SHP77 treated with DMSO at 0.1 percent for 48 hours (cell line): ENCODE results near the gene SYNJ2.

ENCODE experiments used
- DNase-seq: peaks from one replicate; lab custom pipeline; 2025; lab: John Stamatoyannopoulos, UW

Gene SYNJ2

DNA sequence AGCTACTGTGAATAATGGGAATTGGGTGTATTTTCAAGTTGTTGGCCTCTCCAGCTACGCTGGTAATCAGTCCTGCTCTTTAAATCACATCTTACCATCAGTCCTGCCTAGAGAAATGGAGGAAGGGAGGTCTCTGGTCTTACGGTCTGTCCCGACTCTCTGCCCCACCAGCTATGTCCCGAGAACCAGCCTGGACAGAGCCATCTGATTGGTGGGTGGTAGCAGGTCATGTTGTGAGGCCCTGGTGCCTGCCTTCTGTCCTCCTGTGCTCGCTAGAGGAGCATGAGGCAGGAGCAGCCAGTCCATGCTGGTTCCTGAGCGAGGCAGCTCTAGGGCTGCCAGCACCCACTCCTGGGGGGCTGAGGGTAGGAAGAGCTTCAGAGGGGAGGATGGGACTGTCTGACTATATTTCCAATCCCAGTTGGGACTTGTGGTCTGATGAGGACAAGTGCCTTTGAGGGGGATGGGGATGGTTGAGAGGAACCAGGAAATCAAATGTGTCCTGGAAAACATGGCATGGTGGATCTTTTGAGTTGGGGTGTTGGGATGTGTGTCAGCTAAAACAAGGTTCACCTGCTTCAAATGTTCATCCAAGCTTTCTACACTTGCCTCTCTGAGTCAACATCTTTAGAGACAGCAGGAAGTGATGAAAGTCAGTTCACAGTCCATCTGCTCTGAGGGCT is 33.0 kb downstream of the SYNJ2 start:
- no peak for DNase-seq

DNA sequence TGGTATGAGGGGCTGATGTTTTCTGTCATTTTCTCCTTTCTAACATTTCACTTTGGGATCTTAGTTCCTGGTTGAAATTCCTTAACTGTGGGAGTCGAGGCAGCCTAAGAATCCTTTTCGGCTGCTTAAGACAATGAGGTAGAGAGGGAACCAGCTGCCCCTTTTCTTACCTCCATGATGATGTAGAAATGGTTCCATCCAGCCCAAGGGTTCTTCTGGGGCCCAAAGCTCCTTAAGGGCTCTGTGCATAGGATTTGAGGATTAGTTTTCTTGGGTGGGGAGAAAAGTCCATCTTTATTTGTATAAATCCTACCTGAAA is 33.5 kb downstream of the SYNJ2 start:
- DNase-seq: no peak

DNA sequence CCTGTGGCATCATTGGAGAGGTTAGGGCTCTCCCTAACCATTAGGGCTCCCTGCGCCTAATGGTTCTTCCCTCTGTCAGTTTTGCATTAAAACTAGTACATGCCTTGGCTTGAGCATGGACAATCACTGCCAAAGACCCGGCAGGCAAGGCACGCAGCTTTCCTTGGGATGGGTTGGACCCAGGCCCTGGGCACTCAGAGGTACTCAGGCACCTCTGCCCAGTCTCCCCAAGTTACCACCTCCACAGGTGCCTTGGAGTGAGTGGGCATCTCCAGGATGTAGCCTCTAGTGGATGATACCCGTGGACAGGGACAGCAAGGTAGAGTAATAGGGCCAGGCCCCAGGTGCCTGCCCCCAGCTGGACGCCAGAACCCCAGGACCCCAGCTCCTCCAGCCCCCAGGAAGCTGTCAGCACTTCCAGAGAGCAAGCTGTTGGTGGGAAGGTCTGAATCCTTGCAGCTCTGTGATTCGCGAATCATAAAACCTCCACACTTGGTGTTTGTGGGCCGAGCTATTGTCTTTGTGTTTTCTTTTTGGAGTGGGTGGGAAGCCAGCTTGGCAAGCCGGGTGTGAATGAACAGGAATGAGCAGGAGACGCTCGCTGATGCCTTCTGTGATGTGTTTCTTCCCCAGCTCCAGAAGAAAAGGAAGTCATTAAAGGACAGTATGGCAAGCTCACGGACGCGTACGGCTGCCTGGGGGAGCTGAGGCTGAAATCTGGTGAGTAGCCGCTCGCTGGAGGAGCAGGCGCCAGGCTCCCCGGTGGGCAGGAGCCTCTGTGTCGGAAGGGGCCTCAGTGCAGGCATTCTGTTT is 35.1 kb downstream of the SYNJ2 start:
- no peak for DNase-seq

DNA sequence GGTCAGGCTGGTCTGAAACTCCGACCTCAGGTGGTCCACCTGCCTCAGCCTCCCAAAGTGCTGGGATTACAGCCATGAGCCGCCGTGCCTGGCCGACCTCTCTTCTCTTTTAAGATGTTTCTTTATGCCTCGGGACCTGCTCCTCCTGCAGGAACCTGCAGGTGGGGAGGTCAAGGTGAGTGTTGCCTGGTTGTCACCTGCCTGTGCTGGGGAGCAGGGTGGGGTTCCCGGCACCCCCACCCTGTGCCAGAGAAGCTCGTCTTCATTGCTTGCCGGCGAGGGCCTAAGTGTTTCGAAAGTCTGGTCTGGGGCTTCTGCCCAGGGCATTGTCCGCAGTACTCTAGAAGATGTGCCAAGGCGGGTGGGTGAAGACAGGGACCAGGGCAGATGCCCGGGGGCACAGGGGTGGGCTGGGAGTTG is 36.0 kb downstream of the SYNJ2 start:
- no peak for DNase-seq

DNA sequence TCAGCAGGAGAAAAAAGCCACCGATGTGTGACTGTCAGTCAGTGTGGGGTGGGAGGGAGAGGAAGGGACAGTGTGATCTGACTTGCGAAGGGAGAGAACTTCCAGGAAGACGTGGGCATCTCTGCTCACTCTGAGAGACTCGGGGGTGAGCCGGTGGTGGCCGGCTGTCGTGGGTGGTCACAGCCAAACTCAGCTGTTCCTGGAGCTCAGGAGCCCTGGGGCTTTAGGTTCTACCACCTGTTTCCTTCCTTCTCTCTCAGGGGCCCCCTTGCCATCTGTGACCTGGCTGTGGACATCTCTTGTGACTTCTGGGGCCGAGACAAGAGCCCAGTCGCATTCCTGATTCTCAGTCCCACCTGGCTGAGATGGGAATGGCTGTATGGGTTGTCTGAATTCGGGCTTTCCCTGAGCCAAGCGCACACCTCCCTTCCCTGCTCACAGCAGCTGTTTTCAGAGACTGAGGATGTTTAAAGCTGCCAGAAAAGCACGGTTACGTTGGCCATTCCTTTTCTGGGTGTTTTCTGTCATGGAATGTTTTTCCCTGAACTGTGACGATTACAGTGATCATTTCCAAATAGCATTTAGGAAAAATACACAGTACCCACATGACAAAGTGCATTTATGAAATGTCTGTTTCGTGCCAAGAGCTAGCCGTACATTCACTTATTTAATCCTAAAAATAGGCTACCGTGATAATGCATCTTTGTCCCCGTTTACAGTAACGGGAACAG is 36.5 kb downstream of the SYNJ2 start:
- DNase-seq: no peak

DNA sequence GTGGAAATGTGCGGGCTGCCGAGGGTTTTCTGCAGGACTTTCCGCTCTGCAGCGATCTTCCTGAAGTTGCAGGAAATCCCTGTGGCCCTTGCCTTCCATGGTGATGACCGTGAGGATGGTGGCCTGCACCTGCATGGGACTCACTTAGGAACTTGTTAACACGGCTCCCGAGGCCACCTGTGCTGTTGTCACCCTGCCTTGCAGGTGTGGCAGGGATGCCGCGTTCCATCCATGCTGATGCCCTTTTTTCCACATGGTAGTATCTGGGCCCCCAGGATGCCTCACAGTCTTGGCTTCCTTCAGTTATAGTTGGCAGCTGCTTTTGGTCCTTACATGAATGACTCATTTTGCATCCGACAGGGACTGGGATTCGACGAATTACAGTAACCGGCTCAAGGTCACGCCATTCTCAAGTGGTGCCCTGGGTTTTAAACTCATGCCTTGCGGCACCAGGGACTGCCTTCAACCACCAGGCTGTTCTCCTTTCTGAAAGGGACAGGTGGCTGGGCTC is 37.2 kb downstream of the SYNJ2 start:
- no peak for DNase-seq

DNA sequence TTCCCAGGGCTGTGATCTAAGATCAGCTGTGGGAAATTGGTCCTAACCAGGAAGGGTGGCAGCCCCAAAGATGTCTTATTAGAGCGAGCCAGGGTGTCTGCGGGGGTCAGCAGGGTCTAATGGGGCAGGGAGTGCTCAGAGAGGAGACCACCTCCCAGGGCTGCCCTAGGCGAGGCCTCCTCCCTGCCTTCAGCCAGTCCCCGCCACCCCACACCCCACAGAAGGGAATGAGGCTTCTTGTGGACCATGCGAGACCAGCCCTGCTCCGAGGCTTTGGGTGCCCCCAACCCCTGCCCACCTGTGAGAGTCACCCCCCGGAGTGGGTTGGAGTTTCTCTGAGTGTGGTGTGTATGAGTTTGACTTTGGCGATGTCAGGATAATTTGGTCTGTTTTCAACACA is 37.8 kb downstream of the SYNJ2 start:
- DNase-seq: no peak

DNA sequence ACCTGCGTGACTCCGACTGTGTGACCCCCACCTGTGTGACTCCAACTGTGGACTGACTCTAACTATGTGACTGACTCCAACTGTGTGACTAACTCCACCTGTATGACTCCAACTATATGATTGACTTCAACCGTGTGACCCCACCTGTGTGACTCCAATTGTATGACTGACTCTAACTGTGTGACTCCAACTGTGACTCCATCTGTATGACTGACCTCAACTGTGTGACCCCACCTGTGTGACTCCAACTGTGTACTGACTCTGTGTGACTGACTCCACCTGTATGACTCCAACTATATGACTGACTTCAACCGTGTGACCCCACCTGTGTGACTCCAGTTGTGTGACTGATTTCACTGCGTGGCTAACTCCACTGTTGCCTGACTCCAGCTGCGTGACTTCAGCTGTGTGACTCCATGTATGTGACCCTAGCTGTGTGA is 38.6 kb downstream of the SYNJ2 start:
- DNase-seq: no peak

DNA sequence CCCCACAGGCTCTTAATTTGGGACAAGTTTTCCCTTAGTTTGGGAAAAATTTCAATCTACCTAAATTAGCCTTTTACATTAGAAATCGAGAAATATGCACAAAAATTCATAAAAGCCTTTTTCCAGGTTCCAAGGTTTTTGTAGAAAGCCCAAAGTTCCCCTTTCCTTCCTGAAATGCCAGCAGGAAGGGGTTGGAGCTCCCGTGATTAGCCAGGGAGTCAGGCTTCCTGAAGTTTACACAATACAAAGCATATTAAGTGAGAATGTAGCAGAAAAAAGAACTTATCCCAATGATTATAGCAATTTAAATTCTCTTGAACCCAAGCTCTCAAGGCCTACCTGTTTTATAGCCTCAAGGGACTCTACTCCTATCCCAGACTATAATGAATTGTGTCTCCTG is 39.1 kb downstream of the SYNJ2 start:
- no peak for DNase-seq

DNA sequence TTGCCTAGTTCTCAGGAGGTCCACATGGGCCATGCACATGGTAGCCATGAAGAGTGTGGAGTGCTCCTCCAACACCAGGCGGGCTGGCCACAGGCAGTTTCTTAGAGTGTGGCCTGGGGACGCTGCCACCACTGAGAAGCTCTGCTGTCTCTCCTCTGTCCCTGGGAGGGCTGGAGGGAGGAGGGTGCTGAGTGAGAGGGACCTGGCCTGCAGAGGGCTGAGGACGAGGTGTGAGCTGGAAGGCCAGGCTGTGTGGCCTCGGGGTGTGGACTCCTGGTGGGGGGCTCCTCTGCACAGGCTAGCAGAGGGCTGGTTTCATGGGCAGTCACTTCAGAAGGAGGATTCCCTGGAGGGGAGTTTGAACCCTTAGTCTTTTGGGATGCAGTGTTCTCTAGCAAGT is 39.7 kb downstream of the SYNJ2 start:
- DNase-seq: no peak

DNA sequence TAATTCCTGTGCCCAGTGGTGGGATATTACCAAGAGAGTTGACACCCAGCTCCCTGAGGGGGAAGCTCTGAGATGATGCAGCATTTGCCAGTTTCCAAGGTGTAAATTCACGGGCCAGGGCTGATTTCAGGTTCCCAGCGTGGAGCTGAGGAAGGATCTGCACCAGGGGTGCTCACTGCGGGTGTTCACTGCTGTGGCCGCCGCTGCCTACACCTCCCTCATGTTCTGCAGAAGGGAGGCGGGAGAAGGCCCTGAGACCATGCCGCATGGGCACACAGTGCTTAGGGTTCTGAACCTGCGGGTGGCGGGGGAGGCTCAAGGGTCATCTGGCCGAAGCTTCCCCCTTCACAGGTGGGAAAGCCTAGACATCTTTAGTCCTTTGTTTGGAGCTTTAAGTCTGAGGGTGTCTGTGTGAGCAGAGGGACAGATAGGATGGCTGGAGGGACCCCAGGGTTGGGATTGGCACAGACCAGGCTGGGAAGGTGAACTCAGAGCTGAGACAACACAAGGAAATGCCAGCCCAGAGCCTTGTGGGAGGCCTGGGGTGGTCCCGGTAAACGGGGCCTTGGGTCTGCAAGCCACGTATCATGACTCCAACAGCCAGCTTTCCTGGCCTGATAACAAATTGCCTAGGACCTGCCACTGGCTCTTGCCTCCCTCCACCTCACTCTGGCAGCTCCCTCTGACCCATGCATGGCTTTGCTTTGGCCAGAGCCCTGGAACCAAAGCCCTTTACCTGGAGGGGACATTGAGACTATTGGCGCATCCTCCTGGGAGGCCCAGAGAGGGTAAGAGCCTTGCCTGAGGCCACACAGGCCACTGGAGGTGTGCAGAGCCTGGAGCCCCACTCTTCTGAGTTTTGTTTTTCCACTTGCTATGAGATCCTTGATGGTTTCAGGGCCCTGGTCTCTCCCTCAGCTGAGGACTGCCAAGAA is 40.4 kb downstream of the SYNJ2 start:
- no peak for DNase-seq

DNA sequence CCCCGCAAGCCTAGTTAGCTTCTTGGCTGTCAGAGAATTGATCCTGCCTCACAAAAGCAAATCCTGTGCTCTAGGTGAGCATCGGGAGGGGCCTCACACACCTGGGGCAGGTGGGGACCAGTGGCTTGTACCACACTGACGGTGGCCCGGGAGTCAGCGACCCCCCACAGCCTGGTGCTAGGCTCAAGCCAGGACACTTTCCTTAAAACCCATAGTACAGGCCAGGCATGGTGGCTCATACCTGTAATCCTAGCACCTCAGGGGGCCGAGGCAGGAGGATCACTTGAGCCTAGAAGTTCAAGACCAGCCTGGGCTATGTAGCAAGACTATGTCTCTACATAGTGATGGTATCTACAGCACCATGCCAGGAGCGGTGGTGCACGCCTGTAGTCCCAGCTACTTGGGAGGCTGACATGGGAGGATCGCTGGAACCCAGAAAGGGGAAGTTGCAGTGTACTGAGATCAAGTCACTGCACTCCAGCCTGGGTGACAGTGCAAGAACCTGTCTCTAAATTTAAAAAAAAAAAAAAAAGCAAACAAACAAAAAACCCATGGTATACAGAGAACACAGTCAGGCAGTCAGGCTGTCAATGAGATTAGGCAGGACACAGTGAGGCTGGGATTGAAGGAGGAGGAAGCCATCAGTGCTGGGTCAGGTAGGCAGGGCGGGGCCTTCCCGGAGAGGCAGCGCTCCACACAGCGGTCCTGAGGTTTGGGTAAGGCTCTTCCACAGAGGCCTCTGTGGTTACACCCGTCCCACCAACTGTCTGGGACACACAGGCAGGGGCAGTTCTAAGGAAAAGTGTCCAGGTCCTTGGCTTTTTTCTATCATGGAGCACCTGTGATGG is 41.3 kb downstream of the SYNJ2 start:
- no peak for DNase-seq

DNA sequence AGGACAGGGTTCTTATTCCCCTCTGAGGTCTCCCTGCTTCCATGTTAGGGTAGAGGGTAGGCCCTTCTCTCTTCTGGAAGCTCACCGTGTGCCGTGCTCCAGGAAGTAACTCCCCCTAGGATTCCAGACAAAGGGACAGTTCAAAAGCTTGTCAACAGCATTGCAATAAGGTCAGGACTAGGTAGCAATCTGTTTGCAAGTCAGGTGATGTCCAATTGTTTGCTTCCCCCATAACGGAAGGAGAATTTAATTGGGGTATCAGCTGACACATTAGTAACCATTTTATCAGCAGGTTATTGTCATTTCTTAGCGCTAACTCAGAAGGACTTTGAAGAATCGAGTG is 41.9 kb downstream of the SYNJ2 start:
- DNase-seq: no peak

DNA sequence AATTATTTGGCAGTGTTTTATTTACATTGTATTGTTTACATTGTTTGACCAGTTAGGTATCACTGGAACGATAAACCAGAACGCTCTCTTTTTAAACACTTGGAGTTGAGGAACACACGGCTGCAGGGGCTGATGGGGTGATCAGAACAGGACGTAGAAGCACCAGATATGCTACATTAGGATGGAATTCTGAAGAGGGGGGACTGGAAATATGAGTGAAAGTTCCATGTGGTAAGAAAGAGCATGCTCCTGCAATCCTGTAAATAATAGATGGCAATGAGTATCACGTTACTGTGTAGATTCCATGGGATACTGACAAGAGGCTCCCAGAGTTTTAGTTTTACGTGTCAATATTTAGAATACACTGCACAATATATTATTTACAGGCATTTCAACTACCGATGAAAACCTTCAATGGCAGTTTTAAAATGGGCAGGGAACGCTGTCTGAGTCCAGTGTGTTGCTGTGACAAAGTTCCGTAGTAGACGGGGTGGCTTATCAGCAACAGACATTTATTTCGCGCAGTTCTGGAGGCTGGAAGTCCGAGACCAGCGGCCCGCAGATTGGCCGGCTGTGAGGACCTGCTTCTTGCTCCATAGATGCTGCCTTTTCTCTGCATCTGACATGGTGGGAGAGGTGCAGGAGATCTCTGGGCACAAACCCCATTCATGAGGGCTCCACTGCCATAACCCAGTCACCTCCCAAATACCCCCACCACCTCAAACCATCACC is 43.1 kb downstream of the SYNJ2 start:
- DNase-seq: no peak

DNA sequence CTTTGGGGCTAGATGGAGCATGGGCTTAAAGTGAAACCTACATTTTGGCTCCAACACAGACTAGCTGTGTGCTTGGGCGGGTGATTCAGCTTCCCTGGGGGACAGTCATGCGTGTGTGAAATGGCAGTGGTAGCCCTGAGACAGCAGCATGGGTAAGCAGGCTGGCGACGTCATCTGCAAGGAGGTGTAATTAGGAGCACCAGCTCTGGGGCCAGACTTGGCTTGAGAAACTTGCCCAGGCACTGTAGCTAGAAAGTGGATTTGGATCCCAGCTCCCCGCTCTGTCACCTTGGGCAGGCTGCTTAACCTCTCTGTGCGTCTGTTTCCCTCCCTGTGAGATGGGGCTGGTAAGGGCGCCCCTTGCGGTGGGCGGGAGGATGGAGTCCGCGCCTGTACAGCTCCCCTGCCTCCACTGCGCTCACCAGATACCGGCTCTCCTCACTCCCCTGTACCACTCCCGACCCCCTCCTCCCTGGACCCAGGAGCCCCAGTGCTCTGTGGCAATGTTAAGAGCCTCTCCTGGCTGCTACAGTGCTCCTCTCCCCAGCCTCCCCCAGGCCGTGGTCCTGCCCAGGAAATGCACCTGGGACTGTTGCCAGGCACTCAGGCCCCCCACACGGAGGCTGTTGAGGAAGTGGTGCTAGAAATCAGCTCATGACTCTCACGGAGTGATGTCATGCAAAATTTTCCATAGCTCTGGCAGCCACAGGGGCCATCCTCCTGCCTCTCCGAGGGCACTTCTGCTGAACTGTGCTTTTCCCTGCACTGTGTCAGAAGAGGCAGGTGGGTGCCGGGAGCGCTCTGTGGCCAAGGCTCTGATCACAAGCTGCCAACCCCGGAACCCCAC is 44.6 kb downstream of the SYNJ2 start:
- DNase-seq: peak; percentile 93

DNA sequence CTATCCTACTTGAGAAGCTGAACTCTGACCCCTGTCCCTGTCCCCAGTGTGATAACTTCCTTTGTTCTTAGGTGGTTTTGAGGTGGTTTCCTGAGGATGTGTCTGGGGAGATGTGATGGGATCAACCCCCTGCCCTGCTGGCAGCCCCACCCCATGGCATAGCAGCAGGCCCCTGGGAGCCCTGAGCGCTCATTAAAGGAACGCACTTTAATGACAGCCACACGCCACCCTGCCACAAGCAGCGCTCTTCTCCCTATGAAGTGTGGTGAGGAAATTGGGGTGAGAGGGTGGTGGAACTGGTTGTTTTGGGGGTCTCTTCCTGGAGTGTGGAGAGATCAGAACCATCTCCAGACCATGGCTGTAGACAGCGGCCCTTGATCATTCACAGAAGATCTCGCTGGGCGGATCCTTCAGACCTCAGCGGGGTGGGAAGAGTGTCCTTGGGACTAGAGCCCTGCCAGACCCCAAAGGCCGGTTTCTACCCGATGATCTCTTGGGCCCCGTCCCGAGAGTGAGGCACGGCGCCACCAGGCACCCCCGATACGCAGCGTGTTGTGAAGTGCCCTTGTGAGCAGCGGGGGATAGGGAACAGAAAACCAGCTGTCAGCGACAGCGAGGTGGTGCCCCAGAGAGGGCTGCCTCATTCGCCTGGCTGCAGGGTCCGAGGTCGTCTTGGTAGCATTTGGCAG is 45.4 kb downstream of the SYNJ2 start:
- DNase-seq: no peak

DNA sequence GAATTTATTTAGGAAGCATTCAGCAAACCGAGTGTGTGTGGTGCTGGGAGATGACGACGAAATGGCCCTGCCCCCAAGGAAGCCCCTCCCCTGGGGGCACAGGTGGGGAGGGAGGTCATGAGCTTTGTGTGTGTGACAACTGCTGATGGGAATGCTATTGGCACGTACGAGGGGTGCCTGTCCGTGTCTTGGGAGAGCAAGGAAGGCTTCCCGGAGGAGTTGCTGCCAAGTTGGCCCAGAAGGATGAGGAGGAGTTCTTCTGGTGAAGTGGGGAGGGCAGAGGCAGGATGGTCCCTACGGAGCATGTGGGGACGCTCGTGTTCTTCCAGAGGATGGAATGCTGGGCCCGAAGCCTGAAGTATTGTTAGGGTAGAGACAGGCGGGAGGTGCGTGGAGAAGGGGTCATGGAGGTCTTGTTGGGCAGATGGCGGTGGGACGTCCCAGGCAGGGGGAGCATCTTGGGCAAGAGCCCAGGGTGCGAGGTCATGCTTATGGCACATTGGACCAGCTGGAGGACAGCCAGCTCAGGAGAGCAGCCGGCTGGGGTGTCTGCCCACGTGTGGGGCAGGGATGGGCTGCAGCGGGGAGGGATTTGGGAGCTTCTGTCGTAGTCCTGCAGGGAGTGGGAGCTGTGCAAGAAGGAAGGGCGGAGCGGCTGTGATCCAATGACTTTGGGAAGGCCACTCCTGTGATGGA is 46.1 kb downstream of the SYNJ2 start:
- DNase-seq: no peak

DNA sequence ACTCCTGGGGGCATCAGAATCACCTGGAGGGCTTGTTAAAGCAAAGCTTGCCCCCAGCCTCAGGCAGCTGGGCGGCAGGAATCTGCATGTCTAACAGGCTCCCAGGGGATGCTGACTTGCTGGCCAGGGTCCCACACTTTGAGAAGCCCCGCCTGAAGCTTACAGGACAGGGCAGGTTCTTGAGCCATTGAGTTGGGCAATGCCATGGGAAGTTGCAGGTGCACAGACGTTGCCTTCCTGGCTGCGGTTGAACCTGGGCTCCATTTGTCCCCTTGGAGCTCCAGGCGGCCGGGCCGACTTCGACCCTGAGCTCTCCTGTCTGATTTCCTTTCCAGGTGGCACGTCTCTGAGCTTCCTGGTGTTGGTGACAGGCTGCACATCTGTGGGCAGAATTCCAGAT is 46.8 kb downstream of the SYNJ2 start:
- DNase-seq: no peak
